K562 (cell line): ENCODE measurements around the gene IPO11. TPM values are rescaled to one million over a fixed set of nuclear protein-coding genes. Genes with fewer than 3 reads are reported as not detected.

Experiments
- EHMT2 ChIP-seq: fragments of 450-650 bp; IDR thresholded peaks from 2 replicates; pipeline ENCODE4 v1.6.1; 2018; ENCODE audit warnings: antibody characterized with exemption
- NEUROD1 ChIP-seq: fragments of 150-350 bp; IDR thresholded peaks from 2 replicates; pipeline ENCODE4 v1.6.1; 2014; ENCODE audit warnings: borderline replicate concordance, low read length, low read depth; ENCODE audit not compliant: partially characterized antibody
- PHF8 ChIP-seq: fragments of 200-600 bp; sonication (generic); IDR thresholded peaks from 2 replicates; pipeline ENCODE4 v1.6.1; 2012; ENCODE audit warnings: mixed run types, mild to moderate bottlenecking, inconsistent platforms, low read length, moderate library complexity, borderline replicate concordance
- SLC30A9 ChIP-seq: fragments of 250-450 bp; sonication (Bioruptor Pico); IDR thresholded peaks from 2 replicates; pipeline ENCODE4 v1.8.0; 2022; ENCODE audit warnings: mild to moderate bottlenecking, moderate library complexity
- ZKSCAN1 ChIP-seq: fragments of 150-350 bp; IDR thresholded peaks from 2 replicates; pipeline ENCODE4 v1.6.1; 2016; ENCODE audit warnings: low read depth, low read length
- ZKSCAN8 ChIP-seq: fragments of 200-800 bp; sonication (Bioruptor generic); IDR thresholded peaks from 2 replicates; pipeline ENCODE4 v1.6.1; 2016; ENCODE audit warnings: missing genetic modification characterization, missing compliant biosample characterization
- polyA plus RNA-seq, 8 experiments: library from polyadenylated mRNA; depleted of rRNA in 4 of 8; stranded (reverse) in 5 of 8; unstranded in 3 of 8; fragments of >200 nt; fragmentation: Nextera tagmentation in 2 of 8; fragmentation: Illumina TruSeq in 1 of 8; extraction: Ambion mirVana in 2 of 8; extraction: Trizol in 1 of 8; gene quantifications; 2 replicates each; pipeline versions ENCODE4 v1.2.1 to v1.2.3, GENCODE V29; 2011 to 2014; ENCODE audit warnings: inconsistent platforms in 1 of 8, missing spikeins in 1 of 8
- total RNA-seq, 7 experiments: library from RNA; depleted of rRNA in 6 of 7; stranded (reverse); fragments of >200 nt in 6 of 7; fragmentation: Illumina TruSeq in 2 of 7; extraction: Trizol in 2 of 7; gene quantifications; 2 replicates each; pipeline versions ENCODE4 v1.2.1 to v1.2.3, GENCODE V29; 2011 to 2021; ENCODE audit warnings: low replicate concordance in 1 of 7
- TF ChIP-seq, protein P1 (sequence below): fragments of 200-600 bp; sonication (generic); IDR thresholded peaks from one replicate; pipeline ENCODE4 v1.6.1; 2012; ENCODE audit warnings: mild to moderate bottlenecking, low read depth, low read length, inconsistent platforms
- TF ChIP-seq, protein P2 (sequence below), 2 experiments: fragments of 450-650 bp; IDR thresholded peaks; 2 replicates each; pipeline ENCODE4 v1.6.1; 2016
- TF ChIP-seq, protein P3 (sequence below): fragments of 450-650 bp; formaldehyde crosslinking; IDR thresholded peaks from 2 replicates; pipeline ENCODE4 v1.4.0; 2022; ENCODE audit warnings: missing genetic modification characterization
- TF ChIP-seq, protein P4 (sequence below): fragments of 250-450 bp; sonication (Bioruptor Pico); IDR thresholded peaks from 2 replicates; pipeline ENCODE4 v1.4.0; 2020
- TF ChIP-seq, protein P5 (sequence below): fragments of 250-450 bp; sonication (Bioruptor Pico); IDR thresholded peaks from 2 replicates; pipeline ENCODE4 v1.4.0; 2020; ENCODE audit warnings: borderline replicate concordance

IPO11 gene
- total and polyA plus RNA-seq, 9 of the 15 experiments (the other 6 are each of a cell fraction or from before 2014, with no cell fraction given) = 38.7 to 96.0 (median 70.9) TPM

DNA sequence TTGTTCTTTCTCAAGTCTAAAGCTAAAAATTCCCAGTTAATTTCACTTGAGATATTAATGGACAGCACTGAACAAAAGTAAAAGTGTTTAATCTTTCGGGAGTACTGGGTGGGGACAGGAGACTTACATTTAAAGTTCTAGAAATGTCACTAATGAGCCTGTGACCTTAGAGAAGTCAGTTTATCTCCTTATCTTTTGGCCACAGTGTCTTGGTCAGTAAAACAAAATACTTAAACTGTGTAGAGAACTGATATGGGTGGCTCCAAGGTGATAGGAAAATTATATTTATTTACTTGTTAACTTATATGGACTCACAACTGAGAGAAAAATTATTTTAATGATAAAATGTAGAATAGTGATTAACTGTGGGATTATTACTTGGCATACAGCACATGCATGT, 8.9 kb downstream of the IPO11 start (continued):
- TF ChIP-seq, protein P1, sequence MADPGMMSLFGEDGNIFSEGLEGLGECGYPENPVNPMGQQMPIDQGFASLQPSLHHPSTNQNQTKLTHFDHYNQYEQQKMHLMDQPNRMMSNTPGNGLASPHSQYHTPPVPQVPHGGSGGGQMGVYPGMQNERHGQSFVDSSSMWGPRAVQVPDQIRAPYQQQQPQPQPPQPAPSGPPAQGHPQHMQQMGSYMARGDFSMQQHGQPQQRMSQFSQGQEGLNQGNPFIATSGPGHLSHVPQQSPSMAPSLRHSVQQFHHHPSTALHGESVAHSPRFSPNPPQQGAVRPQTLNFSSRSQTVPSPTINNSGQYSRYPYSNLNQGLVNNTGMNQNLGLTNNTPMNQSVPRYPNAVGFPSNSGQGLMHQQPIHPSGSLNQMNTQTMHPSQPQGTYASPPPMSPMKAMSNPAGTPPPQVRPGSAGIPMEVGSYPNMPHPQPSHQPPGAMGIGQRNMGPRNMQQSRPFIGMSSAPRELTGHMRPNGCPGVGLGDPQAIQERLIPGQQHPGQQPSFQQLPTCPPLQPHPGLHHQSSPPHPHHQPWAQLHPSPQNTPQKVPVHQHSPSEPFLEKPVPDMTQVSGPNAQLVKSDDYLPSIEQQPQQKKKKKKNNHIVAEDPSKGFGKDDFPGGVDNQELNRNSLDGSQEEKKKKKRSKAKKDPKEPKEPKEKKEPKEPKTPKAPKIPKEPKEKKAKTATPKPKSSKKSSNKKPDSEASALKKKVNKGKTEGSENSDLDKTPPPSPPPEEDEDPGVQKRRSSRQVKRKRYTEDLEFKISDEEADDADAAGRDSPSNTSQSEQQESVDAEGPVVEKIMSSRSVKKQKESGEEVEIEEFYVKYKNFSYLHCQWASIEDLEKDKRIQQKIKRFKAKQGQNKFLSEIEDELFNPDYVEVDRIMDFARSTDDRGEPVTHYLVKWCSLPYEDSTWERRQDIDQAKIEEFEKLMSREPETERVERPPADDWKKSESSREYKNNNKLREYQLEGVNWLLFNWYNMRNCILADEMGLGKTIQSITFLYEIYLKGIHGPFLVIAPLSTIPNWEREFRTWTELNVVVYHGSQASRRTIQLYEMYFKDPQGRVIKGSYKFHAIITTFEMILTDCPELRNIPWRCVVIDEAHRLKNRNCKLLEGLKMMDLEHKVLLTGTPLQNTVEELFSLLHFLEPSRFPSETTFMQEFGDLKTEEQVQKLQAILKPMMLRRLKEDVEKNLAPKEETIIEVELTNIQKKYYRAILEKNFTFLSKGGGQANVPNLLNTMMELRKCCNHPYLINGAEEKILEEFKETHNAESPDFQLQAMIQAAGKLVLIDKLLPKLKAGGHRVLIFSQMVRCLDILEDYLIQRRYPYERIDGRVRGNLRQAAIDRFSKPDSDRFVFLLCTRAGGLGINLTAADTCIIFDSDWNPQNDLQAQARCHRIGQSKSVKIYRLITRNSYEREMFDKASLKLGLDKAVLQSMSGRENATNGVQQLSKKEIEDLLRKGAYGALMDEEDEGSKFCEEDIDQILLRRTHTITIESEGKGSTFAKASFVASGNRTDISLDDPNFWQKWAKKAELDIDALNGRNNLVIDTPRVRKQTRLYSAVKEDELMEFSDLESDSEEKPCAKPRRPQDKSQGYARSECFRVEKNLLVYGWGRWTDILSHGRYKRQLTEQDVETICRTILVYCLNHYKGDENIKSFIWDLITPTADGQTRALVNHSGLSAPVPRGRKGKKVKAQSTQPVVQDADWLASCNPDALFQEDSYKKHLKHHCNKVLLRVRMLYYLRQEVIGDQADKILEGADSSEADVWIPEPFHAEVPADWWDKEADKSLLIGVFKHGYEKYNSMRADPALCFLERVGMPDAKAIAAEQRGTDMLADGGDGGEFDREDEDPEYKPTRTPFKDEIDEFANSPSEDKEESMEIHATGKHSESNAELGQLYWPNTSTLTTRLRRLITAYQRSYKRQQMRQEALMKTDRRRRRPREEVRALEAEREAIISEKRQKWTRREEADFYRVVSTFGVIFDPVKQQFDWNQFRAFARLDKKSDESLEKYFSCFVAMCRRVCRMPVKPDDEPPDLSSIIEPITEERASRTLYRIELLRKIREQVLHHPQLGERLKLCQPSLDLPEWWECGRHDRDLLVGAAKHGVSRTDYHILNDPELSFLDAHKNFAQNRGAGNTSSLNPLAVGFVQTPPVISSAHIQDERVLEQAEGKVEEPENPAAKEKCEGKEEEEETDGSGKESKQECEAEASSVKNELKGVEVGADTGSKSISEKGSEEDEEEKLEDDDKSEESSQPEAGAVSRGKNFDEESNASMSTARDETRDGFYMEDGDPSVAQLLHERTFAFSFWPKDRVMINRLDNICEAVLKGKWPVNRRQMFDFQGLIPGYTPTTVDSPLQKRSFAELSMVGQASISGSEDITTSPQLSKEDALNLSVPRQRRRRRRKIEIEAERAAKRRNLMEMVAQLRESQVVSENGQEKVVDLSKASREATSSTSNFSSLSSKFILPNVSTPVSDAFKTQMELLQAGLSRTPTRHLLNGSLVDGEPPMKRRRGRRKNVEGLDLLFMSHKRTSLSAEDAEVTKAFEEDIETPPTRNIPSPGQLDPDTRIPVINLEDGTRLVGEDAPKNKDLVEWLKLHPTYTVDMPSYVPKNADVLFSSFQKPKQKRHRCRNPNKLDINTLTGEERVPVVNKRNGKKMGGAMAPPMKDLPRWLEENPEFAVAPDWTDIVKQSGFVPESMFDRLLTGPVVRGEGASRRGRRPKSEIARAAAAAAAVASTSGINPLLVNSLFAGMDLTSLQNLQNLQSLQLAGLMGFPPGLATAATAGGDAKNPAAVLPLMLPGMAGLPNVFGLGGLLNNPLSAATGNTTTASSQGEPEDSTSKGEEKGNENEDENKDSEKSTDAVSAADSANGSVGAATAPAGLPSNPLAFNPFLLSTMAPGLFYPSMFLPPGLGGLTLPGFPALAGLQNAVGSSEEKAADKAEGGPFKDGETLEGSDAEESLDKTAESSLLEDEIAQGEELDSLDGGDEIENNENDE = no peak
- TF ChIP-seq ZKSCAN8 (CRISPR knock-in tag) (no peak), SLC30A9 (CRISPR knock-in tag) (no peak), EHMT2 (no peak), NEUROD1 (no peak), ZKSCAN1 (no peak), PHF8 (no peak)
- TF ChIP-seq, protein P2, sequence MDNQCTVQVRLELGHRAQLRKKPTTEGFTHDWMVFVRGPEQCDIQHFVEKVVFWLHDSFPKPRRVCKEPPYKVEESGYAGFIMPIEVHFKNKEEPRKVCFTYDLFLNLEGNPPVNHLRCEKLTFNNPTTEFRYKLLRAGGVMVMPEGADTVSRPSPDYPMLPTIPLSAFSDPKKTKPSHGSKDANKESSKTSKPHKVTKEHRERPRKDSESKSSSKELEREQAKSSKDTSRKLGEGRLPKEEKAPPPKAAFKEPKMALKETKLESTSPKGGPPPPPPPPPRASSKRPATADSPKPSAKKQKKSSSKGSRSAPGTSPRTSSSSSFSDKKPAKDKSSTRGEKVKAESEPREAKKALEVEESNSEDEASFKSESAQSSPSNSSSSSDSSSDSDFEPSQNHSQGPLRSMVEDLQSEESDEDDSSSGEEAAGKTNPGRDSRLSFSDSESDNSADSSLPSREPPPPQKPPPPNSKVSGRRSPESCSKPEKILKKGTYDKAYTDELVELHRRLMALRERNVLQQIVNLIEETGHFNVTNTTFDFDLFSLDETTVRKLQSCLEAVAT (IDR thresholded peaks at IDR 0.05) = no peak
- TF ChIP-seq, protein P3, sequence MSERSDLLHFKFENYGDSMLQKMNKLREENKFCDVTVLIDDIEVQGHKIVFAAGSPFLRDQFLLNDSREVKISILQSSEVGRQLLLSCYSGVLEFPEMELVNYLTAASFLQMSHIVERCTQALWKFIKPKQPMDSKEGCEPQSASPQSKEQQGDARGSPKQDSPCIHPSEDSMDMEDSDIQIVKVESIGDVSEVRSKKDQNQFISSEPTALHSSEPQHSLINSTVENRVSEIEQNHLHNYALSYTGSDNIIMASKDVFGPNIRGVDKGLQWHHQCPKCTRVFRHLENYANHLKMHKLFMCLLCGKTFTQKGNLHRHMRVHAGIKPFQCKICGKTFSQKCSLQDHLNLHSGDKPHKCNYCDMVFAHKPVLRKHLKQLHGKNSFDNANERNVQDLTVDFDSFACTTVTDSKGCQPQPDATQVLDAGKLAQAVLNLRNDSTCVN (CRISPR knock-in tag) = no peak
- TF ChIP-seq, protein P4, sequence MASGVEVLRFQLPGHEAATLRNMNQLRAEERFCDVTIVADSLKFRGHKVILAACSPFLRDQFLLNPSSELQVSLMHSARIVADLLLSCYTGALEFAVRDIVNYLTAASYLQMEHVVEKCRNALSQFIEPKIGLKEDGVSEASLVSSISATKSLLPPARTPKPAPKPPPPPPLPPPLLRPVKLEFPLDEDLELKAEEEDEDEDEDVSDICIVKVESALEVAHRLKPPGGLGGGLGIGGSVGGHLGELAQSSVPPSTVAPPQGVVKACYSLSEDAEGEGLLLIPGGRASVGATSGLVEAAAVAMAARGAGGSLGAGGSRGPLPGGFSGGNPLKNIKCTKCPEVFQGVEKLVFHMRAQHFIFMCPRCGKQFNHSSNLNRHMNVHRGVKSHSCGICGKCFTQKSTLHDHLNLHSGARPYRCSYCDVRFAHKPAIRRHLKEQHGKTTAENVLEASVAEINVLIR = no peak
- TF ChIP-seq, protein P5, sequence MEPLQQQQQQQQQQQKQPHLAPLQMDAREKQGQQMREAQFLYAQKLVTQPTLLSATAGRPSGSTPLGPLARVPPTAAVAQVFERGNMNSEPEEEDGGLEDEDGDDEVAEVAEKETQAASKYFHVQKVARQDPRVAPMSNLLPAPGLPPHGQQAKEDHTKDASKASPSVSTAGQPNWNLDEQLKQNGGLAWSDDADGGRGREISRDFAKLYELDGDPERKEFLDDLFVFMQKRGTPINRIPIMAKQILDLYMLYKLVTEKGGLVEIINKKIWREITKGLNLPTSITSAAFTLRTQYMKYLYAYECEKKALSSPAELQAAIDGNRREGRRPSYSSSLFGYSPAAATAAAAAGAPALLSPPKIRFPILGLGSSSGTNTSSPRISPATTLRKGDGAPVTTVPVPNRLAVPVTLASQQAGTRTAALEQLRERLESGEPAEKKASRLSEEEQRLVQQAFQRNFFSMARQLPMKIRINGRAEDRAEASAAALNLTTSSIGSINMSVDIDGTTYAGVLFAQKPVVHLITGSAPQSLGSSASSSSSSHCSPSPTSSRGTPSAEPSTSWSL (CRISPR knock-in tag) = no peak
